Smooth muscle cell (in vitro differentiated cells): Measurements from ENCODE around the gene MFRP. TPM values are rescaled to one million over a fixed set of nuclear protein-coding genes. Genes with fewer than 3 reads are reported as not detected.

ENCODE experiments used
- DNase-seq: peaks from one replicate; lab custom pipeline; 2025; ENCODE audit not compliant: unreplicated experiment; lab: John Stamatoyannopoulos, UW
- H2AFZ ChIP-seq: fragments of 200-600 bp; sonication (generic); 2 replicates; pipeline ENCODE4 v1.6.0; 2016; ENCODE audit warnings: antibody characterized with exemption, low read depth, mild to moderate bottlenecking
- H3F3A ChIP-seq: fragments of 200-600 bp; sonication (generic); 2 replicates; pipeline ENCODE4 v1.6.0; 2017; ENCODE audit warnings: antibody characterized with exemption, low read depth
- H3K27ac ChIP-seq: fragments of 200-600 bp; sonication (generic); 2 replicates; pipeline ENCODE4 v1.5.1; 2016; ENCODE audit warnings: low read depth, mild to moderate bottlenecking
- H3K27me3 ChIP-seq: fragments of 200-600 bp; sonication (generic); 2 replicates; pipeline ENCODE4 v1.6.1; 2016; ENCODE audit warnings: low read depth, mild to moderate bottlenecking
- H3K36me3 ChIP-seq: fragments of 200-600 bp; sonication (generic); 2 replicates; pipeline ENCODE4 v1.5.1; 2016; ENCODE audit warnings: low read depth
- H3K4me1 ChIP-seq: fragments of 200-600 bp; sonication (generic); 2 replicates; pipeline ENCODE4 v1.5.1; 2016; ENCODE audit warnings: low read depth
- H3K4me2 ChIP-seq: fragments of 200-600 bp; sonication (generic); 2 replicates; pipeline ENCODE4 v1.6.0; 2016; ENCODE audit warnings: mild to moderate bottlenecking
- H3K4me3 ChIP-seq: fragments of 200-600 bp; sonication (generic); 2 replicates; pipeline ENCODE4 v1.5.1; 2016; ENCODE audit warnings: mild to moderate bottlenecking
- H3K79me2 ChIP-seq: fragments of 200-600 bp; sonication (generic); 2 replicates; pipeline ENCODE4 v1.6.0; 2016; ENCODE audit warnings: low read depth, mild to moderate bottlenecking
- H3K9ac ChIP-seq: fragments of 200-600 bp; sonication (generic); 2 replicates; pipeline ENCODE4 v1.6.0; 2016; ENCODE audit warnings: low read depth
- H3K9me3 ChIP-seq: fragments of 200-600 bp; sonication (generic); replicated peaks from 2 replicates; pipeline ENCODE4 v1.5.1; 2016; ENCODE audit warnings: low read depth
- H4K20me1 ChIP-seq: fragments of 200-600 bp; sonication (generic); 2 replicates; pipeline ENCODE4 v1.6.0; 2016; ENCODE audit warnings: low read depth
- CTCF ChIP-seq: fragments of 200-600 bp; sonication (generic); IDR thresholded peaks from 2 replicates; pipeline ENCODE4 v1.5.1; 2017; ENCODE audit warnings: borderline replicate concordance, mild to moderate bottlenecking, antibody characterized with exemption; ENCODE audit not compliant: insufficient read depth, poor library complexity, severe bottlenecking
- WGBS: methylation state at CpG from one replicate; pipeline ENCODE4 v1.1.7; 2016; ENCODE audit warnings: low lambda C conversion rate; 5-methylcytosine and 5-hydroxymethylcytosine counted together
- polyA plus RNA-seq: library from polyadenylated mRNA; unstranded; fragments of >200 nt; fragmentation: Nextera tagmentation; extraction: Ambion mirVana; gene quantifications from 2 replicates; pipeline ENCODE4 v1.2.1, GENCODE V29; 2016
- total RNA-seq: library from RNA; depleted of rRNA; stranded (reverse); fragments of >200 nt; gene quantifications from 2 replicates; pipeline ENCODE4 v1.2.3, GENCODE V29; 2014

MFRP gene
- total and polyA plus RNA-seq, 2 experiments from 2014 or later: not detected

- H4K20me1 ChIP-seq: no peaks in the 10 kb centered on the region
- WGBS: 79% methylated on average over 14 of the region's 14 CpGs
- no peak overlapping the region for H3K9ac ChIP-seq
- no peak overlapping the region for H3K27ac ChIP-seq
- no peak overlapping the region for H3K4me2 ChIP-seq
- no peaks in the 10 kb centered on the region for H3K27me3 ChIP-seq
- no peak overlapping the region for H2AFZ ChIP-seq
- H3K79me2 ChIP-seq: no peaks in the 10 kb centered on the region
- no peaks in the 10 kb centered on the region for H3F3A ChIP-seq
- H3K4me1 ChIP-seq: peaks cover 44% of the 10 kb centered on the region
- no peak overlapping the region for H3K4me3 ChIP-seq
- no peaks in the 10 kb centered on the region for H3K36me3 ChIP-seq
- no peak for DNase-seq
- no peaks in the 10 kb centered on the region for H3K9me3 ChIP-seq
- no peak for TF ChIP-seq CTCF
Observed at GRCh38 chr11:119375337-119376196, 29.1 kb upstream of the MFRP start.

- H4K20me1 ChIP-seq: no peaks in the 10 kb centered on the region
- no peaks in the 10 kb centered on the region for H3K79me2 ChIP-seq
- no peak overlapping the region for H3K4me3 ChIP-seq
- H3K9ac ChIP-seq: no peak overlapping the region
- no peaks in the 10 kb centered on the region for H3K27me3 ChIP-seq
- no peaks in the 10 kb centered on the region for H3K9me3 ChIP-seq
- 51% methylated on average over 11 of the region's 11 CpGs for WGBS
- H3F3A ChIP-seq: no peaks in the 10 kb centered on the region
- no peak overlapping the region for H3K4me2 ChIP-seq
- peaks cover 40% of the 10 kb centered on the region for H3K4me1 ChIP-seq
- no peaks in the 10 kb centered on the region for H3K36me3 ChIP-seq
- no peak for TF ChIP-seq CTCF
- no peak overlapping the region for H2AFZ ChIP-seq
- no peak for DNase-seq
- H3K27ac ChIP-seq: no peak overlapping the region
Observed at GRCh38 chr11:119374632-119375336, 28.3 kb upstream of the MFRP start.

- 48% methylated on average over 5 of the region's 5 CpGs for WGBS
- Histone ChIP-seq H3K4me3 (no peak overlapping the region), H3K9ac (no peak overlapping the region), H3K79me2 (no peaks in the 10 kb centered on the region), H3K27me3 (no peaks in the 10 kb centered on the region), H3K9me3 (no peaks in the 10 kb centered on the region), H3K36me3 (no peaks in the 10 kb centered on the region), H2AFZ (no peak overlapping the region), H3K4me2 (no peak overlapping the region), H4K20me1 (no peaks in the 10 kb centered on the region), H3F3A (no peaks in the 10 kb centered on the region), H3K27ac (no peak overlapping the region), H3K4me1 (peaks cover 38% of the 10 kb centered on the region)
- peak; percentile 82 for TF ChIP-seq CTCF
- DNase-seq: peak; percentile 32
Observed at GRCh38 chr11:119373921-119374631, 27.6 kb upstream of the MFRP start.
